Transverse colon (tissue), 4 donors: ENCODE data around the gene GATA2. TPM values are rescaled to one million over a fixed set of nuclear protein-coding genes. Genes with fewer than 3 reads are reported as not detected.

Experiments
- DNase-seq: peaks from one replicate; pipeline ENCODE4 v3.0.0-alpha.2; 2019
- H3K27ac ChIP-seq, 4 donors: fragments of 200-600 bp; sonication (generic); 2 replicates each; pipeline ENCODE4 v1.5.1; 2016 to 2018; ENCODE audit warnings: inconsistent platforms in 4 of 4
- H3K27me3 ChIP-seq: fragments of 200-600 bp; sonication (generic); 2 replicates; pipeline ENCODE4 v1.5.1; 2017; ENCODE audit warnings: inconsistent platforms
- H3K36me3 ChIP-seq, 4 donors: fragments of 200-600 bp; sonication (generic); 2 replicates each; pipeline ENCODE4 v1.5.1; 2017 to 2019; ENCODE audit warnings: inconsistent platforms in 4 of 4
- H3K4me1 ChIP-seq, 4 donors: fragments of 200-600 bp; sonication (generic); 2 replicates each; pipeline ENCODE4 v1.5.1; 2017 to 2020; ENCODE audit warnings: inconsistent platforms in 4 of 4
- H3K4me3 ChIP-seq, 4 donors: fragments of 200-600 bp; sonication (generic); 1 replicate in 1 of 4; 2 replicates in 3 of 4; pipeline versions ENCODE4 v1.5.1 to v1.6.1; 2017 to 2019; ENCODE audit warnings: inconsistent platforms in 4 of 4
- H3K9me3 ChIP-seq, 2 donors: fragments of 200-600 bp; sonication (generic); 2 replicates each; pipeline ENCODE4 v1.5.1; 2017 to 2019; ENCODE audit warnings: inconsistent platforms in 2 of 2
- CTCF ChIP-seq, 5 experiments: fragments of 200-600 bp in 3 of 5; fragments of 450-650 bp in 2 of 5; sonication (generic) in 3 of 5; IDR thresholded peaks; 1 replicate in 2 of 5; 2 replicates in 3 of 5; pipeline ENCODE4 v1.5.1; 2016 to 2017; ENCODE audit warnings: antibody characterized with exemption in 5 of 5, inconsistent platforms in 3 of 5, mild to moderate bottlenecking in 2 of 5, moderate library complexity in 1 of 5
- EP300 ChIP-seq: sonication (generic); formaldehyde crosslinking; IDR thresholded peaks from one replicate; pipeline ENCODE4 v1.6.1; 2017; ENCODE audit warnings: antibody characterized with exemption, low read depth
- POLR2A ChIP-seq: fragments of 450-650 bp; IDR thresholded peaks from one replicate; pipeline ENCODE4 v1.6.1; 2016; ENCODE audit warnings: antibody characterized with exemption, mild to moderate bottlenecking, moderate library complexity
- POLR2AphosphoS5 ChIP-seq, 3 donors: sonication (generic); formaldehyde crosslinking; IDR thresholded peaks; one replicate each; pipeline ENCODE4 v1.6.1; 2016; ENCODE audit warnings: antibody characterized with exemption in 3 of 3
- WGBS, 2 donors: methylation state at CpG; one replicate each; pipeline ENCODE4 v1.1.5; 2018; ENCODE audit warnings: low coverage in 1 of 2; 5-methylcytosine and 5-hydroxymethylcytosine counted together
- in situ Hi-C, 4 donors: fragments of 200-750 bp; cut with MboI; loops; one replicate each; pipeline versions ENCODE4 v1.15.0 to v1.15.1; 2017; ENCODE audit warnings: low sequenced_read_pairs in 3 of 4, low pct_ligation_motif_present in 1 of 4, low pct_unique_long_range_greater_than_20kb in 1 of 4
- intact Hi-C: fragments of 100-400 bp; cut with DNase I; formaldehyde crosslinking; loops from one replicate; pipeline ENCODE4 v1.15.1; 2023; ENCODE audit warnings: low total_unique reads
- total RNA-seq, 4 donors: library from RNA; depleted of rRNA; stranded (reverse); fragments of >200 nt; gene quantifications; one replicate each; pipeline ENCODE4 v1.1.0, GENCODE V29; 2016

The GATA2 gene
- total RNA-seq, 4 donors from 2014 or later, result 1.8 to 8.2 (median 2.9) TPM

GRCh38 chr3:128432971-128433836, 59.8 kb downstream of the GATA2 start:
- Histone ChIP-seq H3K27me3 (peaks cover 66% of the 10 kb centered on the region), H3K4me3 (peak overlapping the region in 2 of 4 donors; percentile 3 to 35), H3K27ac (no peak overlapping the region), H3K9me3 (no peaks in the 10 kb centered on the region), H3K4me1 (peaks cover 5 to 12% (median 9%) of the 10 kb centered on the region in 4 donors), H3K36me3 (no peaks in the 10 kb centered on the region)
- no peak for TF ChIP-seq POLR2A
- no peak for TF ChIP-seq POLR2AphosphoS5 (IDR thresholded peaks at IDR 0.05)
- no peak for TF ChIP-seq CTCF (IDR thresholded peaks at IDR 0.05)
- TF ChIP-seq EP300, result no peak
- intact Hi-C loops, result loop anchor here (5.0 kb wide), 1 partner anchor 64 kb away; no protein-coding TSS in a partner anchor
- no peak for DNase-seq
- WGBS, 2 donors, result 22% methylated on average over 27 of the region's 53 CpGs; no CpG with 5 or more reads in 1 of the 2 donors
- in situ Hi-C loops, result no loop called here

- Histone ChIP-seq H3K4me1 (peaks cover 5 to 12% (median 9%) of the 10 kb centered on the region in 4 donors), H3K36me3 (no peaks in the 10 kb centered on the region), H3K27ac (no peak overlapping the region), H3K4me3 (peak overlapping the region in 2 of 4 donors; percentile 3 to 35), H3K27me3 (peaks cover 73% of the 10 kb centered on the region), H3K9me3 (no peaks in the 10 kb centered on the region)
- DNase-seq, result no peak
- WGBS, 2 donors, result 18% methylated on average over 25 of the region's 43 CpGs; no CpG with 5 or more reads in 1 of the 2 donors
- TF ChIP-seq POLR2A (no peak), CTCF (IDR thresholded peaks at IDR 0.05) (no peak)
- in situ Hi-C loops, result no loop called here
- intact Hi-C loops, result loop anchor here (5.0 kb wide), 1 partner anchor 65 kb away; no protein-coding TSS in a partner anchor
These were observed 60.6 kb downstream of the GATA2 start for GRCh38 chr3:128432301-128432970.

- H3K27ac ChIP-seq, result no peak overlapping the region
- intact Hi-C loops, result loop anchor here (5.0 kb wide), 1 partner anchor 65 kb away; no protein-coding TSS in a partner anchor
- no peak for TF ChIP-seq EP300
- TF ChIP-seq POLR2AphosphoS5 (IDR thresholded peaks at IDR 0.05), result no peak
- H3K4me1 ChIP-seq, result peaks cover 5 to 12% (median 9%) of the 10 kb centered on the region in 4 donors
- H3K36me3 ChIP-seq, result no peaks in the 10 kb centered on the region
- peaks cover 72% of the 10 kb centered on the region for H3K27me3 ChIP-seq
- in situ Hi-C loops, result no loop called here
- H3K4me3 ChIP-seq, result no peak overlapping the region
- 69 to 70% methylated on average over 11 to 13 of the region's 13 CpGs for WGBS, 2 donors
- no peaks in the 10 kb centered on the region for H3K9me3 ChIP-seq
- DNase-seq, result no peak
These were observed 61.1 kb downstream of the GATA2 start for GRCh38 chr3:128431803-128432300.

GRCh38 chr3:128430731-128431130, 62.3 kb downstream of the GATA2 start:
- 68% methylated on average over 8 of the region's 8 CpGs; no CpG with 5 or more reads in 1 of the 2 donors for WGBS, 2 donors
- Histone ChIP-seq H3K4me1 (peaks cover 8 to 20% (median 14%) of the 10 kb centered on the region in 4 donors), H3K9me3 (no peaks in the 10 kb centered on the region), H3K36me3 (no peaks in the 10 kb centered on the region), H3K27me3 (peaks cover 76% of the 10 kb centered on the region), H3K4me3 (no peak overlapping the region), H3K27ac (no peak overlapping the region)
- in situ Hi-C loops, result no loop called here
- DNase-seq, result no peak
- intact Hi-C loops, result loop anchor here (5.0 kb wide), 1 partner anchor 67 kb away; no protein-coding TSS in a partner anchor
- no peak for TF ChIP-seq EP300
- TF ChIP-seq CTCF (IDR thresholded peaks at IDR 0.05), result no peak
- no peak for TF ChIP-seq POLR2AphosphoS5 (IDR thresholded peaks at IDR 0.05)
- TF ChIP-seq POLR2A, result no peak
